Prostate gland (tissue), 2 donors: ENCODE results near the gene C17orf100. TPM values are rescaled to one million over a fixed set of nuclear protein-coding genes. Genes with fewer than 3 reads are reported as not detected.
"Not testable (repeated sequence)": the region's sequence is repeated elsewhere in the genome, so short reads cannot be mapped to it uniquely, and the experiment has no call there.

Experiments used
- DNase-seq: peaks from one replicate; pipeline ENCODE4 v3.0.0-alpha.2; 2019; ENCODE audit warnings: low spot score
- H3K27ac ChIP-seq, 2 donors: fragments of 200-600 bp; sonication (generic); 2 replicates each; pipeline ENCODE4 v1.5.1; 2017 to 2019
- H3K27me3 ChIP-seq: fragments of 200-600 bp; sonication (generic); replicated peaks from 2 replicates; pipeline ENCODE4 v1.5.1; 2019; ENCODE audit not compliant: insufficient read depth
- H3K36me3 ChIP-seq, 2 donors: fragments of 200-600 bp; sonication (generic); 1 replicate in 1 of 2; 2 replicates in 1 of 2; pipeline versions ENCODE4 v1.5.1 to v1.8.1; 2017 to 2019
- H3K4me1 ChIP-seq: fragments of 200-600 bp; sonication (generic); replicated peaks from 2 replicates; pipeline ENCODE4 v1.5.1; 2019
- H3K4me3 ChIP-seq, 2 donors: fragments of 200-600 bp; sonication (generic); 2 replicates each; pipeline ENCODE4 v1.5.1; 2017 to 2019
- H3K9me3 ChIP-seq: fragments of 200-600 bp; sonication (generic); 2 replicates; pipeline ENCODE4 v1.5.1; 2017
- POLR2A ChIP-seq: fragments of 450-650 bp; IDR thresholded peaks from one replicate; pipeline ENCODE4 v1.6.1; 2016; ENCODE audit warnings: antibody characterized with exemption, mild to moderate bottlenecking
- POLR2AphosphoS5 ChIP-seq: sonication (generic); formaldehyde crosslinking; IDR thresholded peaks from one replicate; pipeline ENCODE4 v1.6.1; 2017; ENCODE audit warnings: antibody characterized with exemption
- WGBS: methylation state at CpG from one replicate; pipeline ENCODE4 v1.1.5; 2018; 5-methylcytosine and 5-hydroxymethylcytosine counted together
- intact Hi-C: fragments of 100-400 bp; cut with DNase I; formaldehyde crosslinking; loops from one replicate; pipeline ENCODE4 v1.14.2; 2022
- total RNA-seq, 2 donors: library from RNA; depleted of rRNA; stranded (reverse); fragments of >200 nt; gene quantifications; one replicate each; pipeline ENCODE4 v1.1.0, GENCODE V29; 2016
- TF ChIP-seq, protein P1 (sequence below), 4 experiments: fragments of 200-600 bp in 2 of 4; fragments of 450-650 bp in 2 of 4; sonication (generic) in 2 of 4; IDR thresholded peaks; 1 replicate in 3 of 4; 2 replicates in 1 of 4; pipeline ENCODE4 v1.5.1; 2016 to 2019; ENCODE audit warnings: antibody characterized with exemption in 4 of 4, mild to moderate bottlenecking in 2 of 4, moderate library complexity in 2 of 4

The C17orf100 gene
- total RNA-seq, 2 donors from 2014 or later, result 3.5 to 6.1 TPM

GRCh38 chr17:6651919-6652452, 424 bp downstream of the C17orf100 start:
- peak; percentile 56 for DNase-seq
- intact Hi-C loops, result loop anchor here (5.0 kb wide), 1 partner anchor 365 kb away; no protein-coding TSS in a partner anchor
- H3K4me1 ChIP-seq, result peaks cover 11% of the 10 kb centered on the region
- H3K9me3 ChIP-seq, result no peaks in the 10 kb centered on the region
- H3K4me3 ChIP-seq, result peak overlapping the region; percentile 70 to 71
- peaks cover 2% of the 10 kb centered on the region for H3K27me3 ChIP-seq
- H3K36me3 ChIP-seq, result no peaks in the 10 kb centered on the region
- WGBS, result 5% methylated on average over 40 of the region's 47 CpGs
- TF ChIP-seq, protein P1, sequence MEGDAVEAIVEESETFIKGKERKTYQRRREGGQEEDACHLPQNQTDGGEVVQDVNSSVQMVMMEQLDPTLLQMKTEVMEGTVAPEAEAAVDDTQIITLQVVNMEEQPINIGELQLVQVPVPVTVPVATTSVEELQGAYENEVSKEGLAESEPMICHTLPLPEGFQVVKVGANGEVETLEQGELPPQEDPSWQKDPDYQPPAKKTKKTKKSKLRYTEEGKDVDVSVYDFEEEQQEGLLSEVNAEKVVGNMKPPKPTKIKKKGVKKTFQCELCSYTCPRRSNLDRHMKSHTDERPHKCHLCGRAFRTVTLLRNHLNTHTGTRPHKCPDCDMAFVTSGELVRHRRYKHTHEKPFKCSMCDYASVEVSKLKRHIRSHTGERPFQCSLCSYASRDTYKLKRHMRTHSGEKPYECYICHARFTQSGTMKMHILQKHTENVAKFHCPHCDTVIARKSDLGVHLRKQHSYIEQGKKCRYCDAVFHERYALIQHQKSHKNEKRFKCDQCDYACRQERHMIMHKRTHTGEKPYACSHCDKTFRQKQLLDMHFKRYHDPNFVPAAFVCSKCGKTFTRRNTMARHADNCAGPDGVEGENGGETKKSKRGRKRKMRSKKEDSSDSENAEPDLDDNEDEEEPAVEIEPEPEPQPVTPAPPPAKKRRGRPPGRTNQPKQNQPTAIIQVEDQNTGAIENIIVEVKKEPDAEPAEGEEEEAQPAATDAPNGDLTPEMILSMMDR (IDR thresholded peaks at IDR 0.05), result no peak
- peak; percentile 44 for TF ChIP-seq POLR2AphosphoS5
- H3K27ac ChIP-seq, result peak overlapping the region; percentile 80 to 84

- DNase-seq, result peak; percentile 61
- H3K27ac ChIP-seq, result no peak overlapping the region
- H3K9me3 ChIP-seq, result no peaks in the 10 kb centered on the region
- TF ChIP-seq, protein P1 (IDR thresholded peaks at IDR 0.05), result peak in 2 of 4 experiments; percentile 24 to 33
- peak; percentile 9 for TF ChIP-seq POLR2AphosphoS5
- TF ChIP-seq POLR2A, result no peak
- H3K36me3 ChIP-seq, result no peaks in the 10 kb centered on the region
- intact Hi-C loops, result loop anchor here (5.0 kb wide), 1 partner anchor 362 kb away; no protein-coding TSS in a partner anchor
- peaks cover 11% of the 10 kb centered on the region for H3K4me1 ChIP-seq
- H3K4me3 ChIP-seq, result peak overlapping the region in 1 of 2 donors; percentile 16
- WGBS, result 23% methylated on average over 46 of the region's 46 CpGs
- peaks cover 2% of the 10 kb centered on the region for H3K27me3 ChIP-seq
These were observed 3.5 kb downstream of the C17orf100 start for GRCh38 chr17:6654841-6655731.

DNA sequence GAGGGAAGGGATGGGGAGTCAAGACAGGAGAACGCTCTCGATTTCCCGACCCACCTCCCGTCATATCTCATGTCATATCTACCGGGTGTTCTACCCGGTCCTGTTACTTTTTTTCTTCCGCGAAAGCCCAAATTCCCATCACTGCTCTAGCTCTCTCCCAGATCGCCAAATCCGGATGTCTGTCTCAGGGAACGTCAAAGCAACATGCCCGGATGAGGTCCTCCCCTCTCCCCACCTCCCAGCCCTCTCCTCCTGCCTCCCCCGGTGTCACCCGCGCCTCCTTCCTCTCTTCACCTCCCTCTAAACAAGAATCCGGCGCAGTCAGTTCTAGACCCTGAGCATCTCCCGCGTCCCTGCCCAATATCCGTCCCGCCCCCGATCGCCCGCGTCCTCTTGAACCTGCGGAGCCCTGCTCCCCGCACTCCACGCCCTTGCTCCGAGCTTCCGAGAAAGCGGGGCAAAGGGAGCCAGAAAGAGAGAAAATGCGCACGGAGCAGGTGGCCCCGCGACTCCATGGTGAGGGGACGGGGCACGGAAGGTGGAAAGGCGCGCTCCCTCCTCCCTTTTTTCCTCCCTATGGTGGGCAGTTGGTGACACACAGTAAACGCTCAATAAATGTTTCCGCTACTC, 4.3 kb downstream of the C17orf100 start:
- intact Hi-C loops, H3K9me3 ChIP-seq, H3K27ac ChIP-seq, H3K27me3 ChIP-seq, H3K36me3 ChIP-seq, DNase-seq: not testable (repeated sequence)
- 1% methylated on average over 26 of the region's 41 CpGs for WGBS
- Histone ChIP-seq H3K4me3 (peak overlapping the region in 1 of 2 donors; percentile 16), H3K4me1 (peaks cover 11% of the 10 kb centered on the region)

GRCh38 chr17:6656797-6657632, 5.5 kb downstream of the C17orf100 start:
- DNase-seq, H3K27ac ChIP-seq, H3K9me3 ChIP-seq, H3K27me3 ChIP-seq, H3K36me3 ChIP-seq, intact Hi-C loops: not testable (repeated sequence)
- 5% methylated on average over 48 of the region's 55 CpGs for whole genome bisulfite sequencing
- H3K4me1 ChIP-seq, result peaks cover 11% of the 10 kb centered on the region
- peak overlapping the region in 1 of 2 donors; percentile 13 for H3K4me3 ChIP-seq

DNA sequence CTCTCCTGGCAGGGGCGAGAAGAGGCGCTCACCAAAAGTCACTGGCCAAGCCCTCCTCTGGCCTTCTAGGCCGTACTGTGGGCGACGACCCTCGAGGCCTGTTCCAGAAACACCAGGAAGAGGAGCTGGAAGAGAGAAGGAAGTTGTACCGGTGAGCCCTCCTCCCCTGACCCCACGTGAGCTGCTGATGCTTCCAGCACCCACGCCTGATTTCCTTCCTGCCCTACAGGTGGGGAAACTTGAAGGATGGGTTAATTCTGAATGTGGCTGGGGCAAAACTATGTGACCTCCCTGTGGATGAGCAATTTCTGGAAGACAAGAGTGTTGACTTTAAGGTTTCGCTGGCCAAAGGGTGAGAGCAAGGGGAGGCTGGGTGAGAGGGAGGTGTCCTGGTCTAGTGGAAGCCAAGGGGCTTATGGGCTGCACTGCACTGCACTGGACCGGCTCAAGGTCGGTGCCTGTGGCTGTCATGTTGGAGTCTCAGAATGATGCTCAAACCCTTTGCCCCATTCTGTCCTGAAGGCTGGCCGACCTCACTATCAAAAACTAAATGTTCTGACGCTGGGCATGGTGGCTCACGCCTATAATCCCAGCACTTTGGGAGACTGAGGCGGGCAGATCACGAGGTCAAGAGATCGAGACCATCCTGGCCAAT, 6.2 kb downstream of the C17orf100 start:
- no peak for DNase-seq
- WGBS, result 77% methylated on average over 18 of the region's 18 CpGs

GRCh38 chr17:6658411-6658810, 6.8 kb downstream of the C17orf100 start:
- H3K4me1 ChIP-seq, H3K9me3 ChIP-seq, DNase-seq, H3K27me3 ChIP-seq, H3K36me3 ChIP-seq, H3K27ac ChIP-seq, H3K4me3 ChIP-seq, intact Hi-C loops: not testable (repeated sequence)
- WGBS, result 92% methylated on average over 5 of the region's 5 CpGs

More for the DNA sequence above, 6.2 kb downstream of the C17orf100 start:
- H3K4me3 ChIP-seq, result no peak overlapping the region
- H3K9me3 ChIP-seq, result no peaks in the 10 kb centered on the region
- intact Hi-C loops, result no loop called here
- H3K36me3 ChIP-seq, result no peaks in the 10 kb centered on the region
- H3K27me3 ChIP-seq, result peaks cover 2% of the 10 kb centered on the region
- no peak overlapping the region for H3K27ac ChIP-seq
- TF ChIP-seq POLR2A (no peak), POLR2AphosphoS5 (no peak)
- TF ChIP-seq, protein P1 (IDR thresholded peaks at IDR 0.05), result no peak
- peaks cover 5% of the 10 kb centered on the region for H3K4me1 ChIP-seq
